ENCODE results near the gene LRRC57. TPM values are rescaled to one million over a fixed set of nuclear protein-coding genes. Genes with fewer than 3 reads are reported as not detected.
"Not testable (repeated sequence)": the region's sequence is repeated elsewhere in the genome, so short reads cannot be mapped to it uniquely, and the experiment has no call there.

LRRC57 gene
- polyA plus RNA-seq, 3 donors from 2014 or later: 1.2 to 14.0 (median 8.6) TPM

- Mint-ChIP-seq H3K4me3 (peak overlapping the region; percentile 38 to 65 (median 46)), H3K4me1 (peaks cover 51 to 62% of the 10 kb centered on the region in 2 donors), H3K36me3 (no peaks in the 10 kb centered on the region), H3K27me3 (ENCODE audit: low read depth in 3 of 3) (peaks cover 1 to 11% (median 5%) of the 10 kb centered on the region in 3 donors), H3K9me3 (no peaks in the 10 kb centered on the region), H3K27ac (peak overlapping the region; percentile 4 to 74 (median 42))
- DNase-seq: peak in 1 of 3 donors; percentile 27
Measured at GRCh38 chr15:42577514-42578031, 29.0 kb upstream of the LRRC57 start.

DNA sequence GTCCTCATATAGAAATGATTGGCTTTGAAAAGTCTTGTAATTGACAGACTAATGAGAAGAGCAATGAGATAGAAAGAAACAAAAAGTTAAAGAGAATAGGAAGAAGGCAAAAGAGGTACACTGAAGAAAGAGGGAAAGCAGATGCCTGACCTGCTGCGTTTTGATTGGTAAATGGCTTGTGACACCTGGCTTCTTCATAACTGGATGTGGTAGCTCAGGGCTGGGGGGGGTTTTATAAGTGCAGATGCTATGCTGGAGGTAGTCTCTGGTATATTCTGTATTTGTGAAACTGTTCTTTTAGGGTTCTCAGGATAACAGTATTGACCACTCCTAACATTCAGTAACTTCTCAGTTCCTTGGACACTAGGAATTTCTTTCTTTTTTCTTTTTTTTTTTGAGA is 28.2 kb upstream of the LRRC57 start:
- peak overlapping the region in 3 of 6 donors; percentile 54 to 89 (median 86) for H3K27ac Mint-ChIP-seq
- peak overlapping the region; percentile 90 to 95 (median 94) for H3K4me3 Mint-ChIP-seq
- peaks cover 1 to 11% (median 5%) of the 10 kb centered on the region in 3 donors for H3K27me3 Mint-ChIP-seq (ENCODE audit: low read depth in 3 of 3)
- peaks cover 43 to 54% of the 10 kb centered on the region in 2 donors for H3K4me1 Mint-ChIP-seq
- H3K9me3 Mint-ChIP-seq: no peaks in the 10 kb centered on the region
- no peak for DNase-seq
- no peaks in the 10 kb centered on the region for H3K36me3 Mint-ChIP-seq

DNA sequence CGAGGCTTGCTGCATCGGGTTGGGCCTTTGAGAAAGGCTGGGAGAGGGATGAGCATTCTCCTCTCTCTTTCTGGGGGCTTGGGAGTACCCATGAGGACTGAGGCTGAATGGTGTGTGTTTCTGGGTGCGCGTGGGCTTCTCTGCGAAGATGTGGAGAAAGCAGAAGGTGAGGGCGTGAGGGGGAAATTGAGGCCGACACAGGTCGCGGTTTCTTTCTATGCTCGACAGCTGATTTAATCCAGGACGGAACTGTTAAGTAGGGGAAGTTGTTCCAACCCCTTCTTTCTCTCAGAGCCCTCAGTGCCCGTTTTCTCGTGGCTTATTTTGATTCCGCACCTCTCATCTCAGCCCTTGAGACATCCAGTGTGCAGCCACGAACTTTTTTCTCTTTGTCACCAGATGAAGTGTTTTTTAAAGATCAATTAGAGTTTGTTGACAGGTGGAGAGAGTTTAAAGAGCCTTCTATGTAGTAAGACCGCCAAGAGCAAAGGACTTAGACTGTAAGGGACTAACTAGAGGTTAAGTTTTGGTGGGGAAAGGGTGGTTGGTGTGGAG is 27.5 kb upstream of the LRRC57 start:
- peak overlapping the region; percentile 90 to 95 (median 94) for H3K4me3 Mint-ChIP-seq
- no peaks in the 10 kb centered on the region for H3K36me3 Mint-ChIP-seq
- H3K27ac Mint-ChIP-seq: peak overlapping the region; percentile 45 to 89 (median 86)
- no peaks in the 10 kb centered on the region for H3K9me3 Mint-ChIP-seq
- peaks cover 1 to 11% (median 5%) of the 10 kb centered on the region in 3 donors for H3K27me3 Mint-ChIP-seq (ENCODE audit: low read depth in 3 of 3)
- no peak for DNase-seq
- H3K4me1 Mint-ChIP-seq: peaks cover 37 to 47% of the 10 kb centered on the region in 2 donors

GRCh38 chr15:42575188-42576039 is 26.8 kb upstream of the LRRC57 start, which contains the start of gene STARD9:
STARD9 (plus strand) TSS chr15:42575606; CDS start chr15:42575716, 110 bp downstream.
- peak within 1 kb of the TSS; percentile 82 to 89 (median 86) for H3K27ac Mint-ChIP-seq
- peaks cover 32 to 41% of the 10 kb centered on the region in 2 donors for H3K4me1 Mint-ChIP-seq
- peaks cover 1 to 11% (median 5%) of the 10 kb centered on the region in 3 donors for H3K27me3 Mint-ChIP-seq (ENCODE audit: low read depth in 3 of 3)
- no peaks in the 10 kb centered on the region for H3K36me3 Mint-ChIP-seq
- no peaks in the 10 kb centered on the region for H3K9me3 Mint-ChIP-seq
- DNase-seq: peak; percentile 95 to 96 (median 96)
- peak within 1 kb of the TSS; percentile 90 to 95 (median 94) for H3K4me3 Mint-ChIP-seq

- Mint-ChIP-seq H3K9me3 (no peaks in the 10 kb centered on the region), H3K27ac (no peak overlapping the region), H3K27me3 (ENCODE audit: low read depth in 3 of 3) (peaks cover 0 to 2% (median 2%) of the 10 kb centered on the region in 3 donors), H3K4me1 (peaks cover 2 to 17% of the 10 kb centered on the region in 2 donors), H3K4me3 (no peak overlapping the region), H3K36me3 (peaks cover 5 to 21% (median 14%) of the 10 kb centered on the region in 3 donors)
- DNase-seq: no peak
Measured at GRCh38 chr15:42558739-42559138, 10.1 kb upstream of the LRRC57 start.

DNA sequence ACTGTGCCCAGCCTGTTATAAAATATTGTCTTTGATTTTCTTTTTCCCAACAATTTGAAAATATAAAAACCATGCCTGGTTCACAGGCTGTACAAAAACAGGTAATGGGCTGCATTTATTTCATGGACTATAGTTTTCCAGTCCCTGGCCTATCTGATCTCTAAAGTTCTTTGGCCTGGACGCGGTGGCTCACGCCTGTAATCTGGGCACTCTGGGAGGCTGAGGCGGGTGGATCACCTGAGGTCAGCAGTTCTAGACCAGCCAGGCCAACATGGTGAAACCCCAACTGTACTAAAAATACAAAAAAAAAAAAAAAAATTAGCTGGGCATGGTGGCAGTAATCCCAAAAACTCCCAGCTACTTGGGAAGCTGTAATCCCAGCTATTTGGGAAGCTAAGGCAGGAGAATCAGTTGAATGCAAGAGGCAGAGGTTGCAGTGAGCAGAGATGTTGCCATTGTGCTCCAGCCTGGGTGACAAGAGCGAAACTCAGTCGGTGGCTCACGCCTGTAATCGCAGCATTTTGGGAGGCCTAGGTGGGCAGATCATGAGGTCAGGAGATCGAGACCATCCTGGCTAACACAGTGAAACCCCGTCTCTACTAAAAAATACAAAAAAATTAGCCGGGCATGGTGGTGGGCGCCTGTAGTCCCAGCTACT is 8.1 kb upstream of the LRRC57 start:
- not testable (repeated sequence) for H3K4me3 Mint-ChIP-seq; H3K27me3 Mint-ChIP-seq (ENCODE audit: low read depth in 3 of 3); DNase-seq; H3K9me3 Mint-ChIP-seq; H3K27ac Mint-ChIP-seq
- H3K4me1 Mint-ChIP-seq: peaks cover 5 to 29% of the 10 kb centered on the region in 2 donors
- H3K36me3 Mint-ChIP-seq: peaks cover 5 to 16% (median 14%) of the 10 kb centered on the region in 3 donors

GRCh38 chr15:42553554-42553953 is 5.0 kb upstream of the LRRC57 start:
- H3K4me1 Mint-ChIP-seq: peaks cover 18 to 45% of the 10 kb centered on the region in 2 donors
- H3K27me3 Mint-ChIP-seq (ENCODE audit: low read depth in 3 of 3): peaks cover 5 to 7% (median 6%) of the 10 kb centered on the region in 3 donors
- H3K4me3 Mint-ChIP-seq: no peak overlapping the region
- H3K27ac Mint-ChIP-seq: peak overlapping the region in 2 of 6 donors; percentile 5 to 47
- H3K9me3 Mint-ChIP-seq: peaks cover 0 to 1% (median 0%) of the 10 kb centered on the region in 6 donors
- DNase-seq: no peak
- H3K36me3 Mint-ChIP-seq: no peaks in the 10 kb centered on the region

DNA sequence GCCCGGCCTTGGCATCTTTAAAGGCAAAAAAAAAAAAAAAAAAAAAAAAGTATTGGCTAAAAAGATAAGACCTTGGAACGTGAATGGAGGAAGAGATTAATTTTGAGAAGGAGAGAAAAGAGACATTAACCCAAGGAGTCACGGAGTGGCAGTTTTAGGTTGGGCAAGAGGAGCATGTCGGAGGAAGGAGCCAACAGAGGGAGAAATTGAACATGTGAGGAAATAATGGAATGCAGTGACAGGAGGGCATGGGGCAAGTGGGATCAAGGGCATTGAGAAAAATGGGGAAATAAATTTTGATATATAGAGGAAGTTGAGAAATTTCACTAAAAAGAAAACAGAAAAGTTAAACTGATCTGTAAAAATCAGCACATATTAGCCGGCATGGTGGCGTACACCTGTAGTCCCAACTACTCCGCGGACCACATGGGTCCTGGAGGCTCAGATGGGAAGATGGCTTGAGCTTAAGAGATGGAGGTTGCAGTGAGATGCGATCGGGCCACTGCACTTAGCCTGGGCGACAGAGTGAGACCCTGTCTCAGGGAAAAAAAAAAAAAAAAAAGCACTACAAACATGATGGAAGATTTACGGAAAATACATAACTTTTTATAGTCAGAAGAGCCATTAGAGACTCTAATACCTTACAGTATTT is 1.3 kb upstream of the LRRC57 start:
- H3K4me1 Mint-ChIP-seq: peaks cover 35 to 73% of the 10 kb centered on the region in 2 donors

DNA sequence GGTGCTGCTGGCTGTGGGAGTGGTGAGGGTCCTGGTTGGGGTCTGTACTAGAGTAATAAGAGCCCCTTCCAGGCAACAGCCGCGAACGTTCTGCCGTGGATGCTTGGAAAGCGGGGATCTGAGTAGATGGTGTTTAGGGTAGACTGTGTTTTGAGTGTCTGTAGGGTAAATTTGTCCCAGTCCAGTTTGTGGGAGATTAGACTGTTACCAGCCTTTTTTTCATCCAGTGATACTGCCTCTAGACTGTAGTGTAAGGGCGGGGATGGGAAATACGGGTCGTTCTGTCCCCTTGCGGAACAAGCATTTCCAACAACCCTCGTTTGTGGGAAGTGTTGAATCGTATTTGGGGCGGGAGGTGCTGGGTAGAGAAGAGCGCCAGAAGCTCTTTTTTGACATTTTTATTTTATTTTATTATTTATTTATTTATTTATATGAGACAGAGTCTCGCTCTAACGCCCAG is 469 bp upstream of the LRRC57 start:
- peak overlapping the region; percentile 89 to 98 (median 94) for H3K27ac Mint-ChIP-seq
- H3K4me3 Mint-ChIP-seq: peak overlapping the region; percentile 92 to 99 (median 97)
- H3K27me3 Mint-ChIP-seq (ENCODE audit: low read depth in 3 of 3): peaks cover 7 to 14% (median 12%) of the 10 kb centered on the region in 3 donors
- peaks cover 0 to 1% (median 0%) of the 10 kb centered on the region in 6 donors for H3K9me3 Mint-ChIP-seq
- peaks cover 35 to 68% of the 10 kb centered on the region in 2 donors for H3K4me1 Mint-ChIP-seq
- peaks cover 0 to 5% (median 4%) of the 10 kb centered on the region in 3 donors for H3K36me3 Mint-ChIP-seq
- no peak for DNase-seq

More for the DNA sequence above, 1.3 kb upstream of the LRRC57 start:
- Mint-ChIP-seq H3K27ac (peak overlapping the region; percentile 2 to 89 (median 44)), H3K27me3 (ENCODE audit: low read depth in 3 of 3) (peaks cover 7 to 14% (median 12%) of the 10 kb centered on the region in 3 donors), H3K9me3 (peaks cover 0 to 1% (median 0%) of the 10 kb centered on the region in 6 donors), H3K36me3 (peaks cover 0 to 5% (median 3%) of the 10 kb centered on the region in 3 donors), H3K4me3 (peak overlapping the region; percentile 67 to 99 (median 78))
- DNase-seq: no peak

GRCh38 chr15:42547918-42548248 is 710 bp downstream of the LRRC57 start:
- Mint-ChIP-seq H3K4me1 (peaks cover 31 to 59% of the 10 kb centered on the region in 2 donors), H3K27me3 (ENCODE audit: low read depth in 3 of 3) (peaks cover 7 to 14% (median 12%) of the 10 kb centered on the region in 3 donors), H3K36me3 (peaks cover 0 to 9% (median 5%) of the 10 kb centered on the region in 3 donors), H3K4me3 (peak overlapping the region; percentile 92 to 99 (median 97)), H3K27ac (peak overlapping the region; percentile 89 to 98 (median 94)), H3K9me3 (peaks cover 0 to 1% (median 0%) of the 10 kb centered on the region in 6 donors)
- DNase-seq: no peak

- H3K36me3 Mint-ChIP-seq: peaks cover 4 to 16% (median 10%) of the 10 kb centered on the region in 3 donors
- H3K27ac Mint-ChIP-seq: no peak overlapping the region
- peaks cover 7 to 14% (median 12%) of the 10 kb centered on the region in 3 donors for H3K27me3 Mint-ChIP-seq (ENCODE audit: low read depth in 3 of 3)
- H3K4me1 Mint-ChIP-seq: peaks cover 30 to 50% of the 10 kb centered on the region in 2 donors
- peaks cover 0 to 1% (median 0%) of the 10 kb centered on the region in 6 donors for H3K9me3 Mint-ChIP-seq
- no peak for DNase-seq
- H3K4me3 Mint-ChIP-seq: no peak overlapping the region
Measured at GRCh38 chr15:42544853-42545629, 3.6 kb downstream of the LRRC57 start.

DNA sequence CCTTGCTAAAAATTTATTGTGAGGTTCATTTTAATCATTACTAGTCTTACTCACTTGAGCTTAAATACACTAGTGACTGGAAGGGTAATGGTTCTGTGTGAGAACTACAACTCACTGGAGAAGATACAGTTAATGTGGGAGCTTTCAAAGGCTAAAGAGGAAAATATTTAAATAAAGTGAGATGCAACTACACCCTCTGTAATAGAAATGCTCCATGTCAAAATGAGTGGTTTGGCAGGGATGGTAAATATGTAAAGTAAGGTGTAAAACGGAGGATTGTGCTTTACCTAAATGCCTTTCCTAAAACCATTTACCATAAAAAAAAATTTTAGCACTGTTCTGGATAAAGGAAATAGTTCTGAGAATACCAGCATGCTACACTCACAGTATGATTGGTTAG is 15.3 kb downstream of the LRRC57 start:
- H3K36me3 Mint-ChIP-seq: peaks cover 13 to 25% (median 15%) of the 10 kb centered on the region in 3 donors
- H3K4me3 Mint-ChIP-seq: no peak overlapping the region
- no peaks in the 10 kb centered on the region for H3K9me3 Mint-ChIP-seq
- H3K27ac Mint-ChIP-seq: no peak overlapping the region
- H3K27me3 Mint-ChIP-seq (ENCODE audit: low read depth in 3 of 3): peaks cover 0 to 2% (median 1%) of the 10 kb centered on the region in 3 donors
- DNase-seq: no peak
- no peaks in the 10 kb centered on the region for H3K4me1 Mint-ChIP-seq
